GM12874 (cell line): ENCODE results near the gene RNF220.

Experiments used
- TF ChIP-seq, protein P1 (sequence below): IDR thresholded peaks from 2 replicates; pipeline ENCODE4 v1.5.1; 2011; ENCODE audit warnings: low read depth, mild to moderate bottlenecking, control low read depth, low read length, moderate library complexity; ENCODE audit not compliant: insufficient read depth

RNF220 gene

DNA sequence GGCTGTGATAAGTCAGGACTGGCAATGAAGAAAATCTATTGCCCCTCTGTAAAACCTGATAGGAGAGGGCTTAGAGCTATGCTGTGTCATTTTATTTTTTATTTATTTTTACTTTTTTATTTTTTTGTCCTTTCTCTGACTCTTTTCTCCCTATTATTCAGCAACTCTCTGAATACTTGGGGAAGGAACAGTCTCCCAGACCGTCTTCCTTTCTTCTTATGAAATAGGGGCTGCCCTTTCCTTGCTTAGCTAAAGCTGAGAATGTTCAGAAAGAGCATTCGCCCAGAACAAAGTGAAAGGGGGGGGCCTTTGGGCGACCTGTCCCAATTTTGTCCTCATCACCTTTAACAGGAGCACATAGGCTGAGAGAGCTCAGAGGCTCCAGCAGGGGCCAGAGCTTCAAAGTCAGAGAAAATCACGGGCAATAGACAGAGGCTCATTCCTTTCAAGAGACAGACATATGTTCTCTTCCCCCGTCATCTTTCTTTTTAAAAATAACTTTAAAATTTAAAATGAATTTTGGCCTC is 80.9 kb downstream of the RNF220 start:
- TF ChIP-seq, protein P1, sequence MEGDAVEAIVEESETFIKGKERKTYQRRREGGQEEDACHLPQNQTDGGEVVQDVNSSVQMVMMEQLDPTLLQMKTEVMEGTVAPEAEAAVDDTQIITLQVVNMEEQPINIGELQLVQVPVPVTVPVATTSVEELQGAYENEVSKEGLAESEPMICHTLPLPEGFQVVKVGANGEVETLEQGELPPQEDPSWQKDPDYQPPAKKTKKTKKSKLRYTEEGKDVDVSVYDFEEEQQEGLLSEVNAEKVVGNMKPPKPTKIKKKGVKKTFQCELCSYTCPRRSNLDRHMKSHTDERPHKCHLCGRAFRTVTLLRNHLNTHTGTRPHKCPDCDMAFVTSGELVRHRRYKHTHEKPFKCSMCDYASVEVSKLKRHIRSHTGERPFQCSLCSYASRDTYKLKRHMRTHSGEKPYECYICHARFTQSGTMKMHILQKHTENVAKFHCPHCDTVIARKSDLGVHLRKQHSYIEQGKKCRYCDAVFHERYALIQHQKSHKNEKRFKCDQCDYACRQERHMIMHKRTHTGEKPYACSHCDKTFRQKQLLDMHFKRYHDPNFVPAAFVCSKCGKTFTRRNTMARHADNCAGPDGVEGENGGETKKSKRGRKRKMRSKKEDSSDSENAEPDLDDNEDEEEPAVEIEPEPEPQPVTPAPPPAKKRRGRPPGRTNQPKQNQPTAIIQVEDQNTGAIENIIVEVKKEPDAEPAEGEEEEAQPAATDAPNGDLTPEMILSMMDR, result no peak

DNA sequence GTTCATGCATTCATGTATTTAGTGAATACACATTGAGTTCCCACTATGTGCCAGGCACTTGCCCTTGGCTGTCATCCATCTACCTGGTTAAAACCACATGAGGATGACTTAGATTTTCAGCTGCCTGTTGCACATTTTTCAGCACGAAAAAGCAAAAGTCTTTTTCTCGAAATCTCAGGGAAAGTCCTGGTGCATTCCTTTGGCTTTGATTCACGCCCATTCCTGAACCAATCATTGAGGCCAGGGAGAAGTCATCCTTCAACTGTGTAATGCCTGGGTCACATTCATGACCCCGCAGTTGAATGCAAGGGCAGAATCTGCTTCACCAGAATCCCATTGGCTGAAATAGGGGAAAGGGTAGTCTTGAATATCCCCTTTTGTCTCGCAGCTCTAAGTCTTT is 84.4 kb downstream of the RNF220 start:
- TF ChIP-seq, protein P1, result no peak

DNA sequence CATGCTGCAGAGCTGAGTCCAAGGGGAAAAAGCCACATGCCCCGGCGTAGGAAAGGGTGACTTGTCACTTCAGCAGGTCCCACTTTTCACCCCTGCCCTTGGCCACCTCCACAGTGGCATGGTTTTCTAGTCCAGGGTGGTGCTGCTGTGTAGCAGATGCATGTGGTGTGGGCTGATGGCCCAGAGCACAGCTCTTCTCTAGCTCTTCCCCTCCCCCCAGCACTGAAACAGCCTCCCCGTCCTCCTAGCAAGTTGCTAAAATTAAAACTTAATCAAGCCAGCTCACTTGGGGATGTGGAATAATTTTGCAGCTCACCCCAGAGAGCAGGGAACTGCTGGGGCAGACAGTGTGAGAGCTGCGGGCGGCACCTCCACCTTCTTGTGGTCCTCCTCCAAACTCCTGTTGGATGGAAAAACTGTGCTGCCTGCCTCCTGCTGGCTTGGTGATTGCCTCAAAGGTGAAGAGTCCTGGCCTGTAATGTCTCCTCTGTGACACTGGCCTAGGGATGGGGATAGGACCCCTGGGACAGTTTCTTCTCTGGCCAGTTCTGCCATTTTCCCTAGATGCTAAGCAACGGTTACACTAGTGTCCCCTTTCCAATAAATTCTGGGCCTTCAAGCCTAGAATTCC is 91.6 kb downstream of the RNF220 start:
- TF ChIP-seq, protein P1, result no peak

DNA sequence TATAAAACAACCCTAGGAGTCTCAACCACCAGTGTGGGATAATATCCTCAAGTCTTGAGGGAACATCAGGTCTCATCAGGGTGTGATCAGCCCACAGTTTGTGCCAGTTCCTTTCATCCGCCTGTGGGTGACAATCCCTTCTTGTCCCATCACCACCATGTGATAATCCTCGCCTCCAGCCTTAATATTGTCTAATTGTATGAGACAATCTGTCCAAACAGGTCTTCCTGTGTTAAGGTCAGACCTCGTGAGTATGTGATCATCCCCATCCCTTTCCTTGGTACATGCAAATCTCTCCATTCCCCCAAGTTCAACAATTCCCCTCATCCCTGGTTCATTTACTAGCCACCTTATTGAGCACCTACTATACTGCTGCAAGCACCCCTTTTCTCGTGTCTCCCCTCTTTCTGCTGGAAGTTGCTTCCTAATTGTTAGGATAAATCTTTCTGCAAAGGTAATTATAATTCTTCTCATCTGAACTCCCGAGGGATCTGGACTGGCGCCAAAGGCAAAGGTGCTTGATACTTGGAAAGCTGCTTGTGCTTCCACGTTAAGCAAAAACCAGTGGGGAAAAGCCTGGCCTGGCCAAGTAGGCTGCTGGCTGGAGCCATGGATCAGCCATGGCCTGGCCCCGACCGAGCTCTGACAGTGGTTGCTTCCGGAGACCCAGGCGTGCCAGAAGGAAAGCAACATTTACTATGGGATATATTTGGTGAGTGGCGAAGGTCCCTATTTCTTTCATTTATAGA is 92.5 kb downstream of the RNF220 start:
- TF ChIP-seq, protein P1, result no peak

DNA sequence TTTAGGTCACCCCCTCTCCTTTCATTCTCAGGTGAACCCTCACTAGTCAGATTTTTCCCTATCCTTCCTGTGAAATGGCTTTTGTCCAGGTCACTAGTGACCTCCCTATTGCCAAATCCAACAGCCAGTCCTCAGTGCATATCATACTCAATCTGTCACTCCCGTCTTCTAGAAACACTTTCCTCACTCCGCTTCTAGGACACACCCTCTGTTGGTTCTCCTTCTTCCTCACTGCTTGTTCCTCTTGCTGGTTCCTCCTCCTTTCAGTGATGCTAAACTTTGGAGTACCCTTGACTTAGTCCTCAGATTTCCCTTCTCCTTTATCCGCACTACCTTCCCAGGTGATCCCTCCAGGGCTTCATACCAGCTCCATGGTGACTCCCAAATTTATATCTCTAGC is 94.3 kb downstream of the RNF220 start:
- TF ChIP-seq, protein P1, result no peak

DNA sequence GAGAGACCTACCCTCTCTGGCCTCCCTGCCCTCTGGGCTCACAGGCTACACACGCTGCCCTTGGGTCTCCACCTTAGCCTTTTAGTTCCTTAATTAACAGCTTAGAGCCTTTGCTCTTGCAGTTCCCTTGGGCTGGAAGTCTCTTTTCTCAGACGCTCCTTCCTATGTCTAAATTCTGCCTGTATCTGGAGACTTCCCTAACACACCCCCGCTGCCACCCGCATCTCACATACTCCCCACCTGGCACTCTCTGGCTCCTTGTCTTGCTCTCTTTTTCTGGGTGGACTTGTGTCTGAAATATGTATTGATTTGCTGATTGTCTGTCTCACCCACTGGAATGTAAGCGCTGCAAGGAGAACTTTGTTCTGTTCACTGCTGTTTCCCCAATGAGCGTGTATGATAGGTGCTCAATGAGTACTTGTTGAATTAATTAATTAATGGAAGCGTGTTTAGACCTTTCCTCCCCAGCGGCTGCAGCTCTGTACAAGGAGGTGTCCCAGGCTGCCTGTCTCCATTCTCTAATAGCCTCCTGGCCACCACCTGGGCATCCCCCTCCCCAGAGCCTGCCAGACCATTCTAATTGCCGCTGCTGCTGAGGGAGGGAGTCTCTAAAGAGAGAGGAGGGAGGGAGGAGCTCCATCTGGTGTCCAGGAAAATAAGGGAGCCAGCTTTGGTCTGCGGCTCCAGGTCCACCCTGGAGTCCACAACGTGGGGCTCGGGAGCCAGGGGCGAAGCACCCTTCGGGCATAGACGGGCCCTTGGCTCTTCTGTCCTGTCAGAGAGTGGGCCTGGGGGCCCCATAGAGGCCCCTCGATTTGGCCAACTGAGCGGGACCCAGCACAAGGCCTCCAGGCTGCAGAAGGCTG is 95.4 kb downstream of the RNF220 start:
- TF ChIP-seq, protein P1, result no peak
